ENCODE data around the gene SMARCA1. TPM values are rescaled to one million over a fixed set of nuclear protein-coding genes. Genes with fewer than 3 reads are reported as not detected.

Gene SMARCA1
- total RNA-seq, 2 experiments from 2014 or later = not detected

GRCh38 chrX:129522184-129523078 lies 859 bp downstream of the SMARCA1 start:
- H3K36me3 Mint-ChIP-seq (ENCODE audit: low read depth) = no peaks in the 10 kb centered on the region
- peak; percentile 49 for ATAC-seq
- POLR2A ChIA-PET = no interaction called here
- CTCF ChIA-PET = no interaction called here
- peak overlapping the region; percentile 72 for H3K4me3 Mint-ChIP-seq
- H3K9me3 Mint-ChIP-seq (ENCODE audit: insufficient read depth) = no peaks in the 10 kb centered on the region
- DNase-seq = no peak
- peaks cover 19% of the 10 kb centered on the region for H3K27me3 Mint-ChIP-seq (ENCODE audit: low read depth)
- H3K4me1 Mint-ChIP-seq (ENCODE audit: low read depth) = peaks cover 6% of the 10 kb centered on the region
- no peak overlapping the region for H3K27ac Mint-ChIP-seq

- Mint-ChIP-seq H3K4me1 (ENCODE audit: low read depth) (peaks cover 6% of the 10 kb centered on the region), H3K27me3 (ENCODE audit: low read depth) (peaks cover 19% of the 10 kb centered on the region), H3K27ac (no peak overlapping the region), H3K4me3 (no peak overlapping the region), H3K9me3 (ENCODE audit: insufficient read depth) (no peaks in the 10 kb centered on the region), H3K36me3 (ENCODE audit: low read depth) (no peaks in the 10 kb centered on the region)
- ATAC-seq (no peak), DNase-seq (no peak)
- POLR2A ChIA-PET = no interaction called here
- CTCF ChIA-PET = no interaction called here
Measured at GRCh38 chrX:129520151-129520550, 3.1 kb downstream of the SMARCA1 start.

- Mint-ChIP-seq H3K4me3 (no peak overlapping the region), H3K36me3 (ENCODE audit: low read depth) (no peaks in the 10 kb centered on the region), H3K27ac (no peak overlapping the region), H3K4me1 (ENCODE audit: low read depth) (no peaks in the 10 kb centered on the region), H3K27me3 (ENCODE audit: low read depth) (peaks cover 2% of the 10 kb centered on the region), H3K9me3 (ENCODE audit: insufficient read depth) (no peaks in the 10 kb centered on the region)
- ATAC-seq (no peak), DNase-seq (no peak)
- ChIA-PET POLR2A (no interaction called here), CTCF (no interaction called here)
Measured at GRCh38 chrX:129516402-129516801, 6.9 kb downstream of the SMARCA1 start.

- H3K27ac Mint-ChIP-seq = no peak overlapping the region
- no peaks in the 10 kb centered on the region for H3K36me3 Mint-ChIP-seq (ENCODE audit: low read depth)
- no peak overlapping the region for H3K4me3 Mint-ChIP-seq
- POLR2A ChIA-PET = no interaction called here
- DNase-seq (no peak), ATAC-seq (no peak)
- H3K9me3 Mint-ChIP-seq (ENCODE audit: insufficient read depth) = no peaks in the 10 kb centered on the region
- no peaks in the 10 kb centered on the region for H3K27me3 Mint-ChIP-seq (ENCODE audit: low read depth)
- CTCF ChIA-PET = no interaction called here
- H3K4me1 Mint-ChIP-seq (ENCODE audit: low read depth) = no peaks in the 10 kb centered on the region
Measured at GRCh38 chrX:129512409-129512808, 10.9 kb downstream of the SMARCA1 start.

GRCh38 chrX:129511689-129512088 lies 11.6 kb downstream of the SMARCA1 start:
- Mint-ChIP-seq H3K27ac (no peak overlapping the region), H3K4me1 (ENCODE audit: low read depth) (no peaks in the 10 kb centered on the region), H3K36me3 (ENCODE audit: low read depth) (no peaks in the 10 kb centered on the region), H3K9me3 (ENCODE audit: insufficient read depth) (no peaks in the 10 kb centered on the region), H3K4me3 (no peak overlapping the region), H3K27me3 (ENCODE audit: low read depth) (no peaks in the 10 kb centered on the region)
- ChIA-PET CTCF (no interaction called here), POLR2A (no interaction called here)
- no peak for ATAC-seq
- no peak for DNase-seq

- CTCF ChIA-PET = no interaction called here
- POLR2A ChIA-PET = no interaction called here
- no peaks in the 10 kb centered on the region for H3K27me3 Mint-ChIP-seq (ENCODE audit: low read depth)
- ATAC-seq = no peak
- no peak for DNase-seq
- no peaks in the 10 kb centered on the region for H3K4me1 Mint-ChIP-seq (ENCODE audit: low read depth)
- H3K27ac Mint-ChIP-seq = no peak overlapping the region
- H3K9me3 Mint-ChIP-seq (ENCODE audit: insufficient read depth) = no peaks in the 10 kb centered on the region
- H3K36me3 Mint-ChIP-seq (ENCODE audit: low read depth) = no peaks in the 10 kb centered on the region
- no peak overlapping the region for H3K4me3 Mint-ChIP-seq
Measured at GRCh38 chrX:129510331-129510730, 13.0 kb downstream of the SMARCA1 start.

- ATAC-seq (no peak), DNase-seq (no peak)
- ChIA-PET CTCF (no interaction called here), POLR2A (no interaction called here)
- H3K4me1 Mint-ChIP-seq (ENCODE audit: low read depth) = no peaks in the 10 kb centered on the region
- H3K9me3 Mint-ChIP-seq (ENCODE audit: insufficient read depth) = no peaks in the 10 kb centered on the region
- H3K36me3 Mint-ChIP-seq (ENCODE audit: low read depth) = no peaks in the 10 kb centered on the region
- H3K4me3 Mint-ChIP-seq = no peak overlapping the region
- H3K27me3 Mint-ChIP-seq (ENCODE audit: low read depth) = no peaks in the 10 kb centered on the region
- H3K27ac Mint-ChIP-seq = no peak overlapping the region
Measured at GRCh38 chrX:129497146-129497843, 26.0 kb downstream of the SMARCA1 start.

- H3K27ac Mint-ChIP-seq = no peak overlapping the region
Measured at GRCh38 chrX:129496625-129497024, 26.7 kb downstream of the SMARCA1 start.

GRCh38 chrX:129495900-129496299 lies 27.4 kb downstream of the SMARCA1 start:
- no peaks in the 10 kb centered on the region for H3K4me1 Mint-ChIP-seq (ENCODE audit: low read depth)
- H3K27ac Mint-ChIP-seq = no peak overlapping the region
- H3K4me3 Mint-ChIP-seq = no peak overlapping the region
- no peaks in the 10 kb centered on the region for H3K27me3 Mint-ChIP-seq (ENCODE audit: low read depth)
- CTCF ChIA-PET = no interaction called here
- no peaks in the 10 kb centered on the region for H3K36me3 Mint-ChIP-seq (ENCODE audit: low read depth)
- H3K9me3 Mint-ChIP-seq (ENCODE audit: insufficient read depth) = no peaks in the 10 kb centered on the region
- ATAC-seq (no peak), DNase-seq (no peak)
- POLR2A ChIA-PET = no interaction called here

More at GRCh38 chrX:129496625-129497024, 26.7 kb downstream of the SMARCA1 start:
- H3K27me3 Mint-ChIP-seq (ENCODE audit: low read depth) = no peaks in the 10 kb centered on the region
- H3K4me1 Mint-ChIP-seq (ENCODE audit: low read depth) = no peaks in the 10 kb centered on the region
- ATAC-seq = no peak
- CTCF ChIA-PET = no interaction called here
- DNase-seq = no peak
- no peak overlapping the region for H3K4me3 Mint-ChIP-seq
- no peaks in the 10 kb centered on the region for H3K36me3 Mint-ChIP-seq (ENCODE audit: low read depth)
- no peaks in the 10 kb centered on the region for H3K9me3 Mint-ChIP-seq (ENCODE audit: insufficient read depth)
- POLR2A ChIA-PET = no interaction called here

- H3K9me3 Mint-ChIP-seq (ENCODE audit: insufficient read depth) = no peaks in the 10 kb centered on the region
- no peaks in the 10 kb centered on the region for H3K27me3 Mint-ChIP-seq (ENCODE audit: low read depth)
- no peak for DNase-seq
- H3K27ac Mint-ChIP-seq = no peak overlapping the region
- ChIA-PET POLR2A (no interaction called here), CTCF (no interaction called here)
- no peak for ATAC-seq
- H3K4me3 Mint-ChIP-seq = no peak overlapping the region
- H3K36me3 Mint-ChIP-seq (ENCODE audit: low read depth) = no peaks in the 10 kb centered on the region
- no peaks in the 10 kb centered on the region for H3K4me1 Mint-ChIP-seq (ENCODE audit: low read depth)
Measured at GRCh38 chrX:129494887-129495286, 28.4 kb downstream of the SMARCA1 start.

- H3K4me1 Mint-ChIP-seq (ENCODE audit: low read depth) = no peaks in the 10 kb centered on the region
- H3K27ac Mint-ChIP-seq = no peak overlapping the region
- no peaks in the 10 kb centered on the region for H3K9me3 Mint-ChIP-seq (ENCODE audit: insufficient read depth)
- ATAC-seq (no peak), DNase-seq (no peak)
- no peaks in the 10 kb centered on the region for H3K36me3 Mint-ChIP-seq (ENCODE audit: low read depth)
- no peak overlapping the region for H3K4me3 Mint-ChIP-seq
- POLR2A ChIA-PET = no interaction called here
- H3K27me3 Mint-ChIP-seq (ENCODE audit: low read depth) = no peaks in the 10 kb centered on the region
- CTCF ChIA-PET = no interaction called here
Measured at GRCh38 chrX:129493643-129494042, 29.6 kb downstream of the SMARCA1 start.

- no peaks in the 10 kb centered on the region for H3K36me3 Mint-ChIP-seq (ENCODE audit: low read depth)
- ATAC-seq = no peak
- CTCF ChIA-PET = no interaction called here
- no peaks in the 10 kb centered on the region for H3K27me3 Mint-ChIP-seq (ENCODE audit: low read depth)
- H3K4me3 Mint-ChIP-seq = no peak overlapping the region
- POLR2A ChIA-PET = no interaction called here
- no peak overlapping the region for H3K27ac Mint-ChIP-seq
- H3K9me3 Mint-ChIP-seq (ENCODE audit: insufficient read depth) = no peaks in the 10 kb centered on the region
- no peak for DNase-seq
- no peaks in the 10 kb centered on the region for H3K4me1 Mint-ChIP-seq (ENCODE audit: low read depth)
Measured at GRCh38 chrX:129490330-129490729, 33.0 kb downstream of the SMARCA1 start.

Measured in activated CD8-positive, alpha-beta T cell treated with anti-CD3 and anti-CD28 coated beads, Interleukin-2, amount 10 ng/mL, durations not matched to agents 7 days and 5 days (primary cell).